ENCODE data around the gene METTL23.

DNA sequence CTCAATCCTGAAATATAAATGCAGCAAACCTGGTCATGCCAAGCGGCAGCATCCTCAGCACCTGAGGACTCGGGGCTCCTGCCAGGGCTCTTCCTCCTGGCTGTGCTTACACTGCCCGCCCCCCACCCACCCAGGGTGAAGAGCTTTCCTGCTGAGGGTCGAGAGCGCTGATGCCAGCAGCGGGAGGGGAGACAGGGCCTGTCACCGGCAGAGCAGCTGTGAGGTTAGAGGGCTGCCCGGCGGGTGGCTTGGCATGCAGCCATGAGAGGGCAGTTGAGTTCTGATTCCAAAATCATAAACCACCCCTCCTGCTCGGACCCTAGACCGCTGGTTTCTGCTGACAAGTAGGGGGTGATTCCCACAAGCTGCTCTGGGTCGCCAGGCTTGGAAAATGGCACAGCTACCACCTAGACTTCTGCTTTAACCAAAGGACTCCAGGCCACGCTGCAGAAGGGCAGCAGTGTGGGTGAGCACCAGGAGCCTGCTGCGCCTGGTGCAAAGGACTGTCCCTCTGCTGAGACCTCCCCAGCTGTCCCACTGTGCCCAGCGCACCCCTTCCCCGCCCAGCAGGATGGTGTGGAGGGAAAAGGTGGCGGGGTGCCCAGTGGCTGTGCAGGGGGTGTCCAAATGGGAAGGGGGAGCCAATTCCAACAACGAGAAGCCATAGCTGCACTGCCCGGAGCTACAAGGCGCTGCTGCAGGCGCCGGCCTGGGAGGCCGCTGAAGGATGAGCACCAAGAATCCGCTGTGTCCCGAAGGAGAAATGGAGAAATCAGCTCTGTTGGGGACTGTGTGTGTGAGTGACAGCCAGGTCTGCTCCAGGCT, 42.5 kb upstream of the METTL23 start:
- TF ChIP-seq, protein P1, sequence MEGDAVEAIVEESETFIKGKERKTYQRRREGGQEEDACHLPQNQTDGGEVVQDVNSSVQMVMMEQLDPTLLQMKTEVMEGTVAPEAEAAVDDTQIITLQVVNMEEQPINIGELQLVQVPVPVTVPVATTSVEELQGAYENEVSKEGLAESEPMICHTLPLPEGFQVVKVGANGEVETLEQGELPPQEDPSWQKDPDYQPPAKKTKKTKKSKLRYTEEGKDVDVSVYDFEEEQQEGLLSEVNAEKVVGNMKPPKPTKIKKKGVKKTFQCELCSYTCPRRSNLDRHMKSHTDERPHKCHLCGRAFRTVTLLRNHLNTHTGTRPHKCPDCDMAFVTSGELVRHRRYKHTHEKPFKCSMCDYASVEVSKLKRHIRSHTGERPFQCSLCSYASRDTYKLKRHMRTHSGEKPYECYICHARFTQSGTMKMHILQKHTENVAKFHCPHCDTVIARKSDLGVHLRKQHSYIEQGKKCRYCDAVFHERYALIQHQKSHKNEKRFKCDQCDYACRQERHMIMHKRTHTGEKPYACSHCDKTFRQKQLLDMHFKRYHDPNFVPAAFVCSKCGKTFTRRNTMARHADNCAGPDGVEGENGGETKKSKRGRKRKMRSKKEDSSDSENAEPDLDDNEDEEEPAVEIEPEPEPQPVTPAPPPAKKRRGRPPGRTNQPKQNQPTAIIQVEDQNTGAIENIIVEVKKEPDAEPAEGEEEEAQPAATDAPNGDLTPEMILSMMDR (IDR thresholded peaks at IDR 0.05), result no peak
- no peak for TF ChIP-seq POLR2A (IDR thresholded peaks at IDR 0.05)

Measured in lower leg skin (tissue), 3 donors.